ES-I3 (cell line): ENCODE data around the gene FHL1.

ENCODE experiments used
- H3K36me3 ChIP-seq: 2 replicates; pipeline ENCODE4 v1.6.1; 2013; ENCODE audit warnings: mild to moderate bottlenecking, low read length, control low read depth, moderate library complexity; ENCODE audit not compliant: insufficient read depth
- H3K4me1 ChIP-seq: 2 replicates; pipeline ENCODE4 v1.6.1; 2013; ENCODE audit warnings: mild to moderate bottlenecking, control low read depth, low read length; ENCODE audit not compliant: insufficient read depth
- H3K9ac ChIP-seq: 2 replicates; pipeline ENCODE4 v1.6.1; 2013; ENCODE audit warnings: low read depth, mild to moderate bottlenecking, low read length, moderate library complexity
- H3K9me3 ChIP-seq: 2 replicates; pipeline ENCODE4 v1.6.1; 2013; ENCODE audit warnings: mild to moderate bottlenecking, low read length, moderate library complexity; ENCODE audit not compliant: control insufficient read depth, insufficient read depth

Gene FHL1

DNA sequence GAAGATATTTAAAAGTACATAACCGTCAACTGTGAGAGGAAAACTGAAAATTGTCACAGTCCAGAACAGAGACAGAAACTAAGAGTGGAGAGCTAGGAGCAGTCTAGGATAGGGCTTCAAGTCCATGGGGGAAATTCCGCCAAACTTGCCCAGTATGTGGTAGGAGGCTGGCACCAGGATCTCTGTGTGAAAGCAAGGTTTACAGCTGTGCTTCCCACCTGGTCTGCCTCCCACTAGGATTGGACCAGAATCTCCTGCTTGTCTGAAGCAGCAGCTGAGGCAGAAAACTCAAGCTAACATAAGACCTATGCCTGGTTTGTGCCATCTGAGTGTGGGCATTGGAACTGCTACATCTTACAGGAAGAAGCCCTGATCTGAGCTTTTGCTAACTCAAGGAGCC lies 18.6 kb upstream of the FHL1 start:
- Histone ChIP-seq H3K36me3 (no peaks in the 10 kb centered on the region; the same call in 1 of the 2 replicates), H3K9ac (no peak overlapping the region), H3K4me1 (no peaks in the 10 kb centered on the region), H3K9me3 (no peaks in the 10 kb centered on the region; the same call in 1 of the 2 replicates)

GRCh38 chrX:136130931-136131833 lies 16.2 kb upstream of the FHL1 start:
- H3K9me3 ChIP-seq = no peaks in the 10 kb centered on the region; the same call in 1 of the 2 replicates
- H3K9ac ChIP-seq = no peak overlapping the region
- no peaks in the 10 kb centered on the region for H3K4me1 ChIP-seq
- no peaks in the 10 kb centered on the region; the same call in 1 of the 2 replicates for H3K36me3 ChIP-seq

GRCh38 chrX:136138939-136139338 lies 8.4 kb upstream of the FHL1 start:
- H3K9ac ChIP-seq = no peak overlapping the region
- no peaks in the 10 kb centered on the region for H3K4me1 ChIP-seq
- H3K9me3 ChIP-seq = no peaks in the 10 kb centered on the region
- no peaks in the 10 kb centered on the region for H3K36me3 ChIP-seq

GRCh38 chrX:136141569-136141968 lies 5.8 kb upstream of the FHL1 start:
- no peak overlapping the region for H3K9ac ChIP-seq
- no peaks in the 10 kb centered on the region for H3K36me3 ChIP-seq
- no peaks in the 10 kb centered on the region for H3K9me3 ChIP-seq
- H3K4me1 ChIP-seq = no peaks in the 10 kb centered on the region

- Histone ChIP-seq H3K4me1 (no peaks in the 10 kb centered on the region), H3K9ac (no peak overlapping the region), H3K36me3 (no peaks in the 10 kb centered on the region), H3K9me3 (no peaks in the 10 kb centered on the region)
Observed at GRCh38 chrX:136142592-136142991, 4.7 kb upstream of the FHL1 start.

- H3K4me1 ChIP-seq = no peaks in the 10 kb centered on the region
- H3K36me3 ChIP-seq = no peaks in the 10 kb centered on the region
- H3K9ac ChIP-seq = no peak overlapping the region
- no peaks in the 10 kb centered on the region for H3K9me3 ChIP-seq
Observed at GRCh38 chrX:136143711-136144110, 3.6 kb upstream of the FHL1 start.

- Histone ChIP-seq H3K36me3 (no peaks in the 10 kb centered on the region; the same call in 1 of the 2 replicates), H3K4me1 (no peaks in the 10 kb centered on the region), H3K9ac (peak overlapping the region; percentile 62), H3K9me3 (no peaks in the 10 kb centered on the region)
Observed at GRCh38 chrX:136146614-136147314, 569 bp upstream of the FHL1 start.

DNA sequence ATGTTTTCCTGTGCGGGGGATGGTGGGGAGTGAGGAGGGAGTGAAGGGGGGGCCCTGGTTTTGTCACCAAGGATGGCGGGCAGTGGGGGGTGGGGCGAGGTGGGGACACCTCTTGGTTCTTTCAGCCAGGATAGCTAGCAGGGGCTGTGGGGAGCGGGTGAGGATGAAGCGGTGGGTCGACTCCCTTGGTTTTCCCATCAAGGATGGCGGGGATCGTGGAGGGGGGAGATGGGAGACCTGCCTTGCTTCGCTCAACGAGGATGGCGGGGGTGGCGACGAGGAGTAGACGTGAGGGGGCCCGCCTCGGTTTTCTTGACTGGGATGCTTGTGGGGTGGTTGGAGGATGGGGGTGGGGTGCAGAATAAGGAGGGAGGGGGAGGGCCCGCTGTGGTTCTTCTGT lies 643 bp downstream of the FHL1 start:
- H3K4me1 ChIP-seq = no peaks in the 10 kb centered on the region
- H3K36me3 ChIP-seq = no peaks in the 10 kb centered on the region; the same call in 1 of the 2 replicates
- H3K9ac ChIP-seq = peak overlapping the region; percentile 63; the same call in 1 of the 2 replicates
- no peaks in the 10 kb centered on the region for H3K9me3 ChIP-seq

GRCh38 chrX:136148391-136148790 lies 1.1 kb downstream of the FHL1 start:
- Histone ChIP-seq H3K9me3 (no peaks in the 10 kb centered on the region), H3K9ac (peak overlapping the region; percentile 19; the same call in 1 of the 2 replicates), H3K36me3 (no peaks in the 10 kb centered on the region; the same call in 1 of the 2 replicates), H3K4me1 (no peaks in the 10 kb centered on the region)

DNA sequence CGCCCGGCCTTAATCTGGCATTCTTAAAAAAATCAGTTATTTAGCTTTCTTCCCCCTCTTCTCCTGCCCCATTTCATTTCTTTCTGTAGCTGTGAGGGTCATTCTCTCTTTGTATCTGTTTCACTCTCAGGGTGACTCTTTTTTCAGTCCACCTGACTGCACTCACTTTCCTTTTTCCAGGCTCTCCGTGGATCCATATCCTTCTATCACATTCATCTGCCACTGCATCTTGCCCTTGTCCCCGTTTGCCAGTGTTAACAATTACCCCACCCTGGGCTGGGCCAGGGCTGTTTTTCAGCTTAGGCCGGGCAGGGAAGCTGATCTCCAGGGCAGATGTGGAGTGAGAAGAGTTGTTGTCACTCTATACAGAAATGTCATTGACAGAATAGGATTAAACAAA lies 7.7 kb downstream of the FHL1 start:
- H3K4me1 ChIP-seq = no peaks in the 10 kb centered on the region
- no peaks in the 10 kb centered on the region for H3K9me3 ChIP-seq
- H3K9ac ChIP-seq = no peak overlapping the region
- no peaks in the 10 kb centered on the region; the same call in 1 of the 2 replicates for H3K36me3 ChIP-seq

DNA sequence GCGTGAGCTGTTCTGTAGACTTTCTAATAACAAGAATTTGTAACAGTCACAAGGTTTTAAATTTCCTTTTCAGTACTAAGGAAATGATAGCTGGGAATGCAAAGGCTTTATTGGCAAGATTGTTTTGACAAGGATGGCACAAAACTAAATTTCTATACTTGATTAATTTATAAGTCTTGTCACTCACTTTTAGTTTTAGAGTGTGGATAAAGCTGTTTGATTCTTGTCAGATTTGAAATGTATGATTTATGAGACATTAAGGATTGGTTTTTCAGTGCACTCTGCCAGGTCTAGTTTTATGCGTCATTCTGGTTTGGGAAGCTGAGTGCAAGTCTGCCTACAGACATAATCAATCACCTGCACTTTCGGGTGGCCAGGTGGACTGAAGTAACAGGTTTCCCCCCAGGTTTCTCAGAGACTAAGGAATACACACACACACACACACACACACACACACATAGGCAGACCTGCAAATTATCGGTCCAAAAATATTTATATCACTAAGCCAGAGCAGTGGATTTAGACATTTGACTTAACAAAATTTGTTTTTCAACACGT lies 9.3 kb downstream of the FHL1 start:
- Histone ChIP-seq H3K9me3 (no peaks in the 10 kb centered on the region), H3K9ac (no peak overlapping the region), H3K4me1 (no peaks in the 10 kb centered on the region), H3K36me3 (no peaks in the 10 kb centered on the region)

DNA sequence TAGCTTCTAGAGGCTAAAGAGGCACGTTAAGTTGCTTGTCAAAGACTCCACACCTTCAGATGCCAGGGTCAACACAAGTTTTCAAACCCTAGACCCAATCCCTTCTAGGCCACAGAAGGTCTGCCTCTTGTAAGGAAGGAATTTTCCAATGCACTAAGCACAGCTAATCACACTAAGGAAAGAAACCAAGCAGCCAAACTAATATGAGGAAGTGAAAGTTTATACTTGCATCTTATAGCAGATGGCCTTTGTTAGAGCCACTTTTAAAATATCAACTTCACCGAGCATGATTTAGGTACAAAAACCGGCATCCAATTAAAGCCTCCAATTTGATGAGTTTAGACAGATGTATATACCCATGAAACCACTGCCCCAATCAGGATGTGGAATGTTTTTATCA lies 9.9 kb downstream of the FHL1 start:
- Histone ChIP-seq H3K9ac (no peak overlapping the region), H3K4me1 (no peaks in the 10 kb centered on the region), H3K9me3 (no peaks in the 10 kb centered on the region), H3K36me3 (no peaks in the 10 kb centered on the region)

DNA sequence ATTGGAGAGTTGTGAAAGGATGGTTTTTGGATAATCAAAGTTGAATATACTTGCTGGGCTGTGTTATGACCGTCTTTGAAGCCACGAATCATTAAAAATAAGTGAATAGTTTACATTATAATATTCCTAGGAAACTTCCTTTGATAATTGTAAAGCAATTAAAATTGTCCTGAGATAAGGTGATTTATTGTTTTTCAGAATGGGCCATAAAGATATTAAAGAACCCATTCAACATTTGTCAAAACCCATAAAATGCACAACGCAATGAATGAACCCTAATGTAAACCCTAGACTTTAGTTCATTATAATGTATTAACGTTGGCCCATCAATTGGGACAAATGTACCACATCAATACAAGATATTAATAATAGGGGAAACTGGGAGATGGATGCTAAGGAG lies 11.4 kb downstream of the FHL1 start:
- no peaks in the 10 kb centered on the region for H3K9me3 ChIP-seq
- H3K4me1 ChIP-seq = no peaks in the 10 kb centered on the region
- H3K36me3 ChIP-seq = no peaks in the 10 kb centered on the region
- H3K9ac ChIP-seq = no peak overlapping the region

GRCh38 chrX:136159611-136160025 lies 12.3 kb downstream of the FHL1 start:
- no peaks in the 10 kb centered on the region for H3K36me3 ChIP-seq
- no peaks in the 10 kb centered on the region for H3K9me3 ChIP-seq
- no peaks in the 10 kb centered on the region for H3K4me1 ChIP-seq
- no peak overlapping the region for H3K9ac ChIP-seq
